ENCODE results near the gene TMEM95. TPM values are rescaled to one million over a fixed set of nuclear protein-coding genes. Genes with fewer than 3 reads are reported as not detected.

The TMEM95 gene
- total RNA-seq, 1 experiment from 2014 or later: not detected

DNA sequence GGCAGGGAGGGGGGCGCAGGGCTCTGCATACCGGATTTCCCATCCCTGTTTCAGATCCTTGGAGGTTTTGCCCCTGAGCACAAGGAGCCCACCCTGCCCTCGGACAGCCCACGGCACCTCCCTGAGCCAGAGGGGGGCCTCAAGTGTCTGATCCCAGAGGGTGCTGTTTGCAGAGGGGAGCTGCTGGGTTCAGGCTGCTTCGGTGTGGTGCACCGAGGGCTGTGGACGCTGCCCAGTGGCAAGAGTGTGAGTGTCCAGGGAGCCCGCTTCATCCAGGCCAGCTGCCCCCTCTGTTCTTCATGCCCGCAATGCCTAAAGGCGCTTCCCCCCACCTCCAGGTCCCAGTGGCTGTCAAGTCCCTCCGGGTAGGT, 28.4 kb downstream of the TMEM95 start:
- no TSS peak for BruUV-seq (replicated peaks)

DNA sequence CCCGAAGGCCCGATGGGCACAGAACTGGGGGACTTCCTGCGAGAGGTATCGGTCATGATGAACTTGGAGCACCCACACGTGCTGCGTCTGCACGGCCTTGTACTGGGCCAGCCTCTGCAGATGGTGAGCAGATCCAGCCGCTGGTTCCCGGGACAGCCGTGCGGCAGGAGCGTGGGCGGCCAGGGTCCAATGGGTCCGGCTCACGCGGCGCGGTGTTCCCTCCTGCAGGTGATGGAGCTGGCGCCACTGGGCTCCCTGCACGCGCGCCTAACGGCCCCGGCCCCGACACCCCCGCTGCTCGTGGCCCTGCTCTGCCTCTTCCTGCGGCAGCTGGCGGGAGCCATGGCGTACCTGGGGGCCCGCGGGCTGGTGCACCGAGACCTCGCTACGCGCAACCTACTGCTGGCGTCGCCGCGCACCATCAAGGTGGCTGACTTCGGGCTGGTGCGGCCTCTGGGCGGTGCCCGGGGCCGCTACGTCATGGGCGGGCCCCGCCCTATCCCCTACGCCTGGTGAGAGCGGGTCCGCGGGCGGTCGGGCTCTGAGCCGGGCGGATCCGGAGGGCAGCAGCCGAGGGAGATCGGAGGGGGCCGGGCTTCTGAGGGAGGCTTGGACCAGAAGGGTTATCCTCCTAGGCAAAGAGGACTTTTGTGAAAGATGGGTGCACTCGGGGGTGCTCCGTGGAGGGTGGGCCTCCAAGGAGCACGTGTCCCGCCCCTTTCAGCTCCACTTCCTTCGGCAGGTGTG, 29.0 kb downstream of the TMEM95 start:
- H3K9me2 ChIP-seq (ENCODE audit: insufficient read depth): no peaks in the 10 kb centered on the region
- H3K79me2 ChIP-seq (ENCODE audit: insufficient read depth, low read length): peaks cover 8% of the 10 kb centered on the region; the same call in 1 of the 2 replicates
- H3K36me3 ChIP-seq (ENCODE audit: control insufficient read depth in 1 of 2, insufficient read depth in 2 of 2, low read length in 2 of 2): peaks cover 0 to 12% of the 10 kb centered on the region in 2 experiments; a peak in 2 of 4 replicates
- H3K9me3 ChIP-seq (ENCODE audit: control insufficient read depth in 1 of 2, insufficient read depth in 1 of 2, low read depth in 1 of 2, low read length in 2 of 2): 0 out of 4 replicates have a peak, but pooled peaks cover 0 to 7% of the 10 kb centered on the region in 2 experiments
- H3K4me2 ChIP-seq (ENCODE audit: low read length): no peak overlapping the region
- DNase-seq (ENCODE audit: low read depth, low spot score) (no peak), ATAC-seq (no peak)
- H3K4me3 ChIP-seq (replicated peaks in 1 of 2; ENCODE audit: low read depth in 1 of 2, low read length in 2 of 2): no peak overlapping the region
- ChIA-PET RAD21 (ENCODE audit: low non-redundant PET in 1 of 2, low total read pairs in 2 of 2, uncharacterized antibody in 2 of 2, unreplicated experiment in 2 of 2) (no interaction called here), POLR2A (no interaction called here), CTCF (no interaction called here)
- intact Hi-C loops (cut with micrococcal nuclease): no loop called here
- BruUV-seq (replicated peaks): no TSS peak
- H3K9ac ChIP-seq (ENCODE audit: low read length): no peak overlapping the region
- peaks cover 8 to 26% of the 10 kb centered on the region in 2 experiments; a peak in 3 of 4 replicates for H3K4me1 ChIP-seq (ENCODE audit: control insufficient read depth in 1 of 2, insufficient read depth in 2 of 2, low read length in 2 of 2)
- H3K27ac ChIP-seq (ENCODE audit: low read depth, low read length): no peak overlapping the region
- TF ChIP-seq EZH2phosphoT487 (IDR thresholded peaks at IDR 0.05; ENCODE audit: borderline replicate concordance): no peak
- TF ChIP-seq, protein P1, sequence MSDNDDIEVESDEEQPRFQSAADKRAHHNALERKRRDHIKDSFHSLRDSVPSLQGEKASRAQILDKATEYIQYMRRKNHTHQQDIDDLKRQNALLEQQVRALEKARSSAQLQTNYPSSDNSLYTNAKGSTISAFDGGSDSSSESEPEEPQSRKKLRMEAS (IDR thresholded peaks at IDR 0.05): no peak
- TF ChIP-seq POLR2AphosphoS5 (IDR thresholded peaks at IDR 0.05; ENCODE audit: low read depth, low read length): peak; percentile 4; the same call in 1 of the 2 replicates
- no peak for TF ChIP-seq ELF1 (IDR thresholded peaks at IDR 0.05; ENCODE audit: borderline replicate concordance, low read depth)
- no peaks in the 10 kb centered on the region for H3K27me3 ChIP-seq (ENCODE audit: insufficient read depth, low read length)
- no peaks in the 10 kb centered on the region for H4K20me1 ChIP-seq (ENCODE audit: insufficient read depth)
- no peak overlapping the region for H2AFZ ChIP-seq (ENCODE audit: low read depth, low read length, poor library complexity, severe bottlenecking)

More for the DNA sequence above, 28.4 kb downstream of the TMEM95 start:
- ChIA-PET CTCF (no interaction called here), RAD21 (ENCODE audit: low non-redundant PET in 1 of 2, low total read pairs in 2 of 2, uncharacterized antibody in 2 of 2, unreplicated experiment in 2 of 2) (no interaction called here), POLR2A (interaction anchor here (1.4 kb wide), 1 partner anchor 52 kb away, joined by 4 read pairs; the partner anchor contains the start of gene TMEM102)
- no peak overlapping the region for H3K27ac ChIP-seq (ENCODE audit: low read depth, low read length)
- no peak overlapping the region for H2AFZ ChIP-seq (ENCODE audit: low read depth, low read length, poor library complexity, severe bottlenecking)
- peaks cover 0 to 9% of the 10 kb centered on the region in 2 experiments; a peak in 2 of 4 replicates for H3K36me3 ChIP-seq (ENCODE audit: control insufficient read depth in 1 of 2, insufficient read depth in 2 of 2, low read length in 2 of 2)
- H3K79me2 ChIP-seq (ENCODE audit: insufficient read depth, low read length): peaks cover 8% of the 10 kb centered on the region; the same call in 1 of the 2 replicates
- TF ChIP-seq POLR2AphosphoS5 (IDR thresholded peaks at IDR 0.05; ENCODE audit: low read depth, low read length) (0 out of 2 replicates have a peak, but pooled peaks have one; percentile 8), EZH2 (IDR thresholded peaks at IDR 0.05) (no peak), RAD21 (IDR thresholded peaks at IDR 0.05; ENCODE audit: low read depth) (no peak), ELF1 (IDR thresholded peaks at IDR 0.05; ENCODE audit: borderline replicate concordance, low read depth) (no peak), CBX3 (IDR thresholded peaks at IDR 0.05; ENCODE audit: low read depth) (no peak), CEBPB (IDR thresholded peaks at IDR 0.05; ENCODE audit: low read depth) (no peak)
- 0 out of 4 replicates have a peak, but pooled peaks cover 0 to 7% of the 10 kb centered on the region in 2 experiments for H3K9me3 ChIP-seq (ENCODE audit: control insufficient read depth in 1 of 2, insufficient read depth in 1 of 2, low read depth in 1 of 2, low read length in 2 of 2)
- ATAC-seq: no peak
- no peak for DNase-seq (ENCODE audit: low read depth, low spot score)
- no peak overlapping the region for H3K4me3 ChIP-seq (replicated peaks in 1 of 2; ENCODE audit: low read depth in 1 of 2, low read length in 2 of 2)
- no peak overlapping the region for H3K9ac ChIP-seq (ENCODE audit: low read length)
- no peaks in the 10 kb centered on the region for H4K20me1 ChIP-seq (ENCODE audit: insufficient read depth)
- peaks cover 8 to 26% of the 10 kb centered on the region in 2 experiments; a peak in 3 of 4 replicates for H3K4me1 ChIP-seq (ENCODE audit: control insufficient read depth in 1 of 2, insufficient read depth in 2 of 2, low read length in 2 of 2)
- no peak overlapping the region for H3K4me2 ChIP-seq (ENCODE audit: low read length)
- no peaks in the 10 kb centered on the region for H3K9me2 ChIP-seq (ENCODE audit: insufficient read depth)
- intact Hi-C loops (cut with micrococcal nuclease): no loop called here
- no peaks in the 10 kb centered on the region for H3K27me3 ChIP-seq (ENCODE audit: insufficient read depth, low read length)
